GM21528 (cell line): Measurements from ENCODE around the gene PDE4D.
"Not testable (repeated sequence)": the region's sequence is repeated elsewhere in the genome, so short reads cannot be mapped to it uniquely, and the experiment has no call there.

Experiments used
- ATAC-seq: cut with Tn5 transposase; IDR thresholded peaks from one replicate; pipeline ENCODE4 v1.9.1; 2021; ENCODE audit warnings: mild to moderate bottlenecking, moderate library complexity; ENCODE audit not compliant: unreplicated experiment, low FRiP score

Gene PDE4D

GRCh38 chr5:59019078-59019477, 874.4 kb downstream of the PDE4D start:
- ATAC-seq: no peak

GRCh38 chr5:59016925-59017324, 876.6 kb downstream of the PDE4D start:
- ATAC-seq: no peak

- ATAC-seq: no peak
These were observed 884.6 kb downstream of the PDE4D start for GRCh38 chr5:59008816-59009473.

GRCh38 chr5:59007460-59008063, 886.0 kb downstream of the PDE4D start:
- ATAC-seq: no peak

GRCh38 chr5:59005934-59006701, 887.4 kb downstream of the PDE4D start:
- no peak for ATAC-seq

GRCh38 chr5:59003641-59004040, 889.9 kb downstream of the PDE4D start:
- ATAC-seq: no peak

- ATAC-seq: no peak
These were observed 890.4 kb downstream of the PDE4D start for GRCh38 chr5:59003124-59003523.

GRCh38 chr5:59002162-59002825, 891.2 kb downstream of the PDE4D start:
- ATAC-seq: no peak

- ATAC-seq: no peak
These were observed 891.8 kb downstream of the PDE4D start for GRCh38 chr5:59001716-59002115.

- ATAC-seq: no peak
These were observed 892.4 kb downstream of the PDE4D start for GRCh38 chr5:59001154-59001553.

- no peak for ATAC-seq
These were observed 893.3 kb downstream of the PDE4D start for GRCh38 chr5:59000211-59000610.

- no peak for ATAC-seq
These were observed 893.7 kb downstream of the PDE4D start for GRCh38 chr5:58999804-59000203.

- ATAC-seq: no peak
These were observed 895.0 kb downstream of the PDE4D start for GRCh38 chr5:58998544-58998943.

GRCh38 chr5:58995779-58996178, 897.7 kb downstream of the PDE4D start:
- ATAC-seq: not testable (repeated sequence)

GRCh38 chr5:58993461-58993860, 900.1 kb downstream of the PDE4D start:
- ATAC-seq: no peak

GRCh38 chr5:58988938-58989337, 904.6 kb downstream of the PDE4D start:
- no peak for ATAC-seq

- no peak for ATAC-seq
These were observed 906.3 kb downstream of the PDE4D start for GRCh38 chr5:58987193-58987592.

GRCh38 chr5:58986281-58986680, 907.2 kb downstream of the PDE4D start:
- ATAC-seq: no peak

- no peak for ATAC-seq
These were observed 907.8 kb downstream of the PDE4D start for GRCh38 chr5:58985759-58986158.

- ATAC-seq: no peak
These were observed 908.2 kb downstream of the PDE4D start for GRCh38 chr5:58985311-58985710.
